Measurements from ENCODE around the gene ABRACL.

DNA sequence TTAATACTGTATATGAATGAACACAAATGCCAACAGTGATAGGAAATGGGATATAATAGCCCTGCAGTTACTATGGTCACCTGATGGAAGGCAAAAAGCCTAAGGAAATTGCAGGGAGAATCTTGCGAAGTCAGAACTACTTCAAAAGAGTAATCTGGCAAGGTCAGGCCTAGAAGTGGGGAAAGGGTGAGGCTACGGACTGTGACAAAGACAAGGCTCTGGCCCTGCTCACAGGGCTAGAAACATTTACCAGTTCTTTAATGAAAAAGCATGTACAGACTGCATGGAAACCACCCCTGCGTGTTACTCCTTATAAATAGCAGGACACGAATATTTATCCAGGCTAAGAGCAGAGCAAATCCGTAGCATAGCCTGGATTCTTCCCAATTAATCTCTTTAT lies 53.8 kb downstream of the ABRACL start:
- TF ChIP-seq CTCF (IDR thresholded peaks at IDR 0.05 in 4 of 5, conservative IDR thresholded peaks at IDR 0.05 in 1 of 5) (no peak), POLR2A (IDR thresholded peaks at IDR 0.05) (no peak)
